ENCODE results near the gene NOL4L. TPM values are rescaled to one million over a fixed set of nuclear protein-coding genes. Genes with fewer than 3 reads are reported as not detected.

Gene NOL4L
- total RNA-seq, 4 donors from 2014 or later = 18.5 to 29.9 (median 24.8) TPM

- TF ChIP-seq CTCF (IDR thresholded peaks at IDR 0.05) (no peak), POLR2A (IDR thresholded peaks at IDR 0.05) (no peak)
- no peak for DNase-seq
- Histone ChIP-seq H3K36me3 (no peaks in the 10 kb centered on the region), H3K4me1 (no peaks in the 10 kb centered on the region), H3K4me3 (replicated peaks in 1 of 3) (no peak overlapping the region), H3K9me3 (no peaks in the 10 kb centered on the region), H3K27ac (no peak overlapping the region), H3K27me3 (no peaks in the 10 kb centered on the region)
- intact Hi-C loops (cut with DNase I) = no loop called here
- WGBS, 2 donors = 83 to 87% methylated on average over 7 to 9 of the region's 14 CpGs
Measured at GRCh38 chr20:32609111-32609773, 24.1 kb upstream of the NOL4L start.

- Histone ChIP-seq H3K4me3 (replicated peaks in 1 of 3) (no peak overlapping the region), H3K4me1 (no peaks in the 10 kb centered on the region), H3K36me3 (no peaks in the 10 kb centered on the region), H3K27me3 (no peaks in the 10 kb centered on the region), H3K27ac (no peak overlapping the region), H3K9me3 (no peaks in the 10 kb centered on the region)
- no peak for TF ChIP-seq CTCF (IDR thresholded peaks at IDR 0.05)
- no peak for TF ChIP-seq POLR2A (IDR thresholded peaks at IDR 0.05)
- 86 to 88% methylated on average over 5 of the region's 5 CpGs for WGBS, 2 donors
- no peak for DNase-seq
- intact Hi-C loops (cut with DNase I) = no loop called here
Measured at GRCh38 chr20:32608664-32609015, 23.5 kb upstream of the NOL4L start.

GRCh38 chr20:32607727-32608663 is 22.9 kb upstream of the NOL4L start:
- Histone ChIP-seq H3K4me1 (no peaks in the 10 kb centered on the region), H3K4me3 (replicated peaks in 1 of 3) (no peak overlapping the region), H3K27me3 (no peaks in the 10 kb centered on the region), H3K9me3 (no peaks in the 10 kb centered on the region), H3K36me3 (no peaks in the 10 kb centered on the region), H3K27ac (no peak overlapping the region)
- intact Hi-C loops (cut with DNase I) = no loop called here
- DNase-seq = no peak
- WGBS, 2 donors = 83 to 86% methylated on average over 13 to 17 of the region's 22 CpGs
- TF ChIP-seq POLR2A (IDR thresholded peaks at IDR 0.05) = no peak
- TF ChIP-seq CTCF (IDR thresholded peaks at IDR 0.05) = no peak

DNA sequence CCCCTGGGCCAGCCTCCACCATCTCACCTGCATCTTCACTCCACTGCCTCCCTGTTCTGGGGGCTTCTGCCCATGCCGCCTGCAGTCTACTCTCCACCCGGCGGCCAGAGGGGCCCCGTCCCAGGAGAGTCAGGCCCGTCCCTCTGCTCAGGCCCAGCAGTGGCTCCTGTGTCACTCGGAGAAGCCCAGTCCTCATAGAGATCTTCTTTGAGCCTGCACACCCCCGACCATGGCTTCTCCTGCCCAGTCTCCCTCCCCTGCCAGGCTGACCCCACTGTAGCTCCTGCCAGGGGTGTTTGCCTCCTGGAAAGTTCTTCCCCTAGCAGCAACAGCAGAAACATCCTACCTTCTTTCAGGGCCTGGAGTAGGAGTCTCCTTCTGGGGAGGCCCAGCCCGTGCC is 22.2 kb upstream of the NOL4L start:
- no peaks in the 10 kb centered on the region for H3K27me3 ChIP-seq
- no peaks in the 10 kb centered on the region for H3K36me3 ChIP-seq
- WGBS, 2 donors = 89 to 94% methylated on average over 8 of the region's 8 CpGs
- no peaks in the 10 kb centered on the region for H3K9me3 ChIP-seq
- H3K27ac ChIP-seq = no peak overlapping the region
- intact Hi-C loops (cut with DNase I) = no loop called here
- H3K4me1 ChIP-seq = no peaks in the 10 kb centered on the region
- no peak for DNase-seq
- no peak overlapping the region for H3K4me3 ChIP-seq (replicated peaks in 1 of 3)
- TF ChIP-seq POLR2A (IDR thresholded peaks at IDR 0.05) = no peak
- TF ChIP-seq CTCF (IDR thresholded peaks at IDR 0.05) = no peak

GRCh38 chr20:32606790-32607189 is 21.7 kb upstream of the NOL4L start:
- Histone ChIP-seq H3K36me3 (no peaks in the 10 kb centered on the region), H3K9me3 (no peaks in the 10 kb centered on the region), H3K27me3 (no peaks in the 10 kb centered on the region), H3K27ac (no peak overlapping the region), H3K4me1 (no peaks in the 10 kb centered on the region), H3K4me3 (replicated peaks in 1 of 3) (no peak overlapping the region)
- intact Hi-C loops (cut with DNase I) = no loop called here
- TF ChIP-seq CTCF (IDR thresholded peaks at IDR 0.05) (no peak), POLR2A (IDR thresholded peaks at IDR 0.05) (no peak)
- no peak for DNase-seq
- 86 to 100% methylated on average over 1 of the region's 1 CpG for WGBS, 2 donors

All from thyroid gland (tissue), 4 donors.